Ishikawa (cell line): ENCODE results near the gene YIPF2.

ENCODE experiments used
- CEBPB ChIP-seq: IDR thresholded peaks from 2 replicates; pipeline ENCODE4 v1.6.1; 2012
- CREB1 ChIP-seq: IDR thresholded peaks from 2 replicates; pipeline ENCODE4 v1.6.1; 2012; ENCODE audit warnings: low read depth
- EGR1 ChIP-seq: IDR thresholded peaks from 2 replicates; pipeline ENCODE4 v1.6.1; 2012
- EP300 ChIP-seq: IDR thresholded peaks from 2 replicates; pipeline ENCODE4 v1.6.1; 2012; ENCODE audit warnings: borderline replicate concordance
- FOXM1 ChIP-seq: IDR thresholded peaks from 2 replicates; pipeline ENCODE4 v1.6.1; 2012; ENCODE audit warnings: low read depth, borderline replicate concordance
- NFIC ChIP-seq: IDR thresholded peaks from 2 replicates; pipeline ENCODE4 v1.6.1; 2012
- RAD21 ChIP-seq: IDR thresholded peaks from 2 replicates; pipeline ENCODE4 v1.6.1; 2012; ENCODE audit warnings: low read depth
- TAF1 ChIP-seq: IDR thresholded peaks from 2 replicates; pipeline ENCODE4 v1.6.1; 2012; ENCODE audit warnings: low read depth, mild to moderate bottlenecking
- TCF12 ChIP-seq: IDR thresholded peaks from 2 replicates; pipeline ENCODE4 v1.6.1; 2012; ENCODE audit warnings: low read depth
- TEAD4 ChIP-seq: IDR thresholded peaks from 2 replicates; pipeline ENCODE4 v1.6.1; 2012
- YY1 ChIP-seq: IDR thresholded peaks from 2 replicates; pipeline ENCODE4 v1.6.1; 2012; ENCODE audit warnings: low read depth
- ZBTB7A ChIP-seq: IDR thresholded peaks from 2 replicates; pipeline ENCODE4 v1.6.1; 2012; ENCODE audit warnings: low read depth
- TF ChIP-seq, protein P1 (sequence below): IDR thresholded peaks from 2 replicates; pipeline ENCODE4 v1.6.1; 2012
- TF ChIP-seq, protein P2 (sequence below): IDR thresholded peaks from 2 replicates; pipeline ENCODE4 v1.6.1; 2012
- TF ChIP-seq, protein P3 (sequence below): IDR thresholded peaks from 2 replicates; pipeline ENCODE4 v1.6.1; 2012; ENCODE audit warnings: low read depth, mild to moderate bottlenecking

YIPF2 gene

DNA sequence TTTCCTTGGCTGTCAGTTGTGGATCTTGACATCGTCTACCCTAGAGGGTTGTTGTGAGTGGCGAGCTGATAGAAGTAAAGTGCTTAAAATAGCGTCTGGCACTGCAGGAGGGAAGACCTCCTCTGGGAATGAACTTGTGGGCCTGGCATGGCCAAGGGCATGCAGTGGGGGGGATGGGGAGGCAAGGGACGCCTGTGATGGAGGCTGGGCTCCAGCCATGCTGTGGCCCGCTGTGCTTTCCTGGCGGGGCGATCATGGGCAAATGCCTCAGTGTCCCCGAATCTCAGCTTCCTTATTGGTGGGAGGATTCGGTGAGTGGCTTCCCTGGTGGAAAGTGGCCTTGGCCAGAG lies 46.4 kb downstream of the YIPF2 start:
- TF ChIP-seq EGR1: no peak
- TF ChIP-seq ZBTB7A: no peak
- TF ChIP-seq, protein P1, sequence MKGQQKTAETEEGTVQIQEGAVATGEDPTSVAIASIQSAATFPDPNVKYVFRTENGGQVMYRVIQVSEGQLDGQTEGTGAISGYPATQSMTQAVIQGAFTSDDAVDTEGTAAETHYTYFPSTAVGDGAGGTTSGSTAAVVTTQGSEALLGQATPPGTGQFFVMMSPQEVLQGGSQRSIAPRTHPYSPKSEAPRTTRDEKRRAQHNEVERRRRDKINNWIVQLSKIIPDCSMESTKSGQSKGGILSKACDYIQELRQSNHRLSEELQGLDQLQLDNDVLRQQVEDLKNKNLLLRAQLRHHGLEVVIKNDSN: no peak
- TF ChIP-seq FOXM1: no peak
- no peak for TF ChIP-seq TEAD4
- TF ChIP-seq, protein P2, sequence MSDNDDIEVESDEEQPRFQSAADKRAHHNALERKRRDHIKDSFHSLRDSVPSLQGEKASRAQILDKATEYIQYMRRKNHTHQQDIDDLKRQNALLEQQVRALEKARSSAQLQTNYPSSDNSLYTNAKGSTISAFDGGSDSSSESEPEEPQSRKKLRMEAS: no peak

DNA sequence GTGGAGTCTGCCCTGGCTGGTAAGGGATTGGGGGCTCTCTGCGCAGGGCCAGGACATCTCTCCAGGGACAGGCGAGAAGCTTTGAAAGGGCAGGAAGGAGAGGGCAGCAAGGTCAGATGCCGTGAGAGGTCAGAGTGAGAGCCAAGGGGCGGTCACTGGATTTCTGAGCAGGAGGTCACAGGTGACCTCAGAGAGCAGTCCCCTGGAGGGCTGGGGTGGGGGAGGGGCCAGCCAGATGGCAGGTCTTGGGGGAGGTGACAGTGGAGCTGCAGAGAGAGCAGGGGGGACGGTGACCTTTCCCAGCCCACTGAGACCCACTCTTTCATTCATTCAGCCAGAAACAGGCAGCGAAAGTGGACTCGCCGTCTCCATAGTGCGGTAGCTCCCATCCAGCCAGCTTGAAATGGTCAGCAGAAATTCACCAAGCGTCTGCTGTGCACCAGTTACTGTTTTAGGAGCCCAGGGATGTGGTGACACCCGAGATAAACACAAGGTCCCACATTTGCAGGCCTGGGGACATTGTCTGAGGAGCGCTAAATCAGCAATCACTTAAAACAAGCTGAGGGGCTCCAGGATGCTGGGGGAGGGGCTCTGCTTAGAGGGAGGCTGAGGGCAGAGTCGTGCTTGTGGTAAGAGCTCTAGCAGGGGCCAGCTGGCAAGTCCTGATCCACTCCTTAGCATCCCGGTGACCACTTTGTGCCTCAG lies 46.9 kb downstream of the YIPF2 start:
- TF ChIP-seq RAD21: no peak
- no peak for TF ChIP-seq EGR1
- TF ChIP-seq, protein P2: no peak
- no peak for TF ChIP-seq CEBPB

DNA sequence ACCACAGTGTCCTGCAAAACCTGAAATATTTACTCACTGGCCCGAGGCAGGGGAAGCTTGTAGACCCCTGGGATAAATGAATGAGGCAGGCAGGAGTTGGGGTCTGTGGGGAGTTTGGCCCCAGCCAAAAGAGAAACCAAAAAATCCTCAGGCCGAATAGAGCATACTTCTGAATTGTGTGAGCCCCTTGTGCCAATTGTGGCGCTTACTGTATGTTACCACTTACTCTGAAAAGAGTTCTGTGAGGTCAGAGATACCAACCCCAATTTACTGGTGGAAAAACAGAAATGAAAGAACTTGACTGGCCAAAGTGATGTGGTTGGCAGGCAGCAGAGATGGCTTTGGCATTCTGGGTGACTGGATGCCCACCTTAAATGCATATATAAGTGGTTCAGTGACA lies 50.2 kb downstream of the YIPF2 start:
- TF ChIP-seq, protein P1: no peak
- no peak for TF ChIP-seq CREB1
- TF ChIP-seq TEAD4: no peak
- TF ChIP-seq, protein P2: no peak
- TF ChIP-seq RAD21: no peak
- TF ChIP-seq, protein P3, sequence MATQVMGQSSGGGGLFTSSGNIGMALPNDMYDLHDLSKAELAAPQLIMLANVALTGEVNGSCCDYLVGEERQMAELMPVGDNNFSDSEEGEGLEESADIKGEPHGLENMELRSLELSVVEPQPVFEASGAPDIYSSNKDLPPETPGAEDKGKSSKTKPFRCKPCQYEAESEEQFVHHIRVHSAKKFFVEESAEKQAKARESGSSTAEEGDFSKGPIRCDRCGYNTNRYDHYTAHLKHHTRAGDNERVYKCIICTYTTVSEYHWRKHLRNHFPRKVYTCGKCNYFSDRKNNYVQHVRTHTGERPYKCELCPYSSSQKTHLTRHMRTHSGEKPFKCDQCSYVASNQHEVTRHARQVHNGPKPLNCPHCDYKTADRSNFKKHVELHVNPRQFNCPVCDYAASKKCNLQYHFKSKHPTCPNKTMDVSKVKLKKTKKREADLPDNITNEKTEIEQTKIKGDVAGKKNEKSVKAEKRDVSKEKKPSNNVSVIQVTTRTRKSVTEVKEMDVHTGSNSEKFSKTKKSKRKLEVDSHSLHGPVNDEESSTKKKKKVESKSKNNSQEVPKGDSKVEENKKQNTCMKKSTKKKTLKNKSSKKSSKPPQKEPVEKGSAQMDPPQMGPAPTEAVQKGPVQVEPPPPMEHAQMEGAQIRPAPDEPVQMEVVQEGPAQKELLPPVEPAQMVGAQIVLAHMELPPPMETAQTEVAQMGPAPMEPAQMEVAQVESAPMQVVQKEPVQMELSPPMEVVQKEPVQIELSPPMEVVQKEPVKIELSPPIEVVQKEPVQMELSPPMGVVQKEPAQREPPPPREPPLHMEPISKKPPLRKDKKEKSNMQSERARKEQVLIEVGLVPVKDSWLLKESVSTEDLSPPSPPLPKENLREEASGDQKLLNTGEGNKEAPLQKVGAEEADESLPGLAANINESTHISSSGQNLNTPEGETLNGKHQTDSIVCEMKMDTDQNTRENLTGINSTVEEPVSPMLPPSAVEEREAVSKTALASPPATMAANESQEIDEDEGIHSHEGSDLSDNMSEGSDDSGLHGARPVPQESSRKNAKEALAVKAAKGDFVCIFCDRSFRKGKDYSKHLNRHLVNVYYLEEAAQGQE: no peak
- TF ChIP-seq YY1: no peak
- TF ChIP-seq EP300: no peak
- no peak for TF ChIP-seq ZBTB7A
- TF ChIP-seq CEBPB: no peak
- no peak for TF ChIP-seq EGR1
- no peak for TF ChIP-seq TAF1
- TF ChIP-seq FOXM1: no peak
- TF ChIP-seq NFIC: no peak
- no peak for TF ChIP-seq TCF12

DNA sequence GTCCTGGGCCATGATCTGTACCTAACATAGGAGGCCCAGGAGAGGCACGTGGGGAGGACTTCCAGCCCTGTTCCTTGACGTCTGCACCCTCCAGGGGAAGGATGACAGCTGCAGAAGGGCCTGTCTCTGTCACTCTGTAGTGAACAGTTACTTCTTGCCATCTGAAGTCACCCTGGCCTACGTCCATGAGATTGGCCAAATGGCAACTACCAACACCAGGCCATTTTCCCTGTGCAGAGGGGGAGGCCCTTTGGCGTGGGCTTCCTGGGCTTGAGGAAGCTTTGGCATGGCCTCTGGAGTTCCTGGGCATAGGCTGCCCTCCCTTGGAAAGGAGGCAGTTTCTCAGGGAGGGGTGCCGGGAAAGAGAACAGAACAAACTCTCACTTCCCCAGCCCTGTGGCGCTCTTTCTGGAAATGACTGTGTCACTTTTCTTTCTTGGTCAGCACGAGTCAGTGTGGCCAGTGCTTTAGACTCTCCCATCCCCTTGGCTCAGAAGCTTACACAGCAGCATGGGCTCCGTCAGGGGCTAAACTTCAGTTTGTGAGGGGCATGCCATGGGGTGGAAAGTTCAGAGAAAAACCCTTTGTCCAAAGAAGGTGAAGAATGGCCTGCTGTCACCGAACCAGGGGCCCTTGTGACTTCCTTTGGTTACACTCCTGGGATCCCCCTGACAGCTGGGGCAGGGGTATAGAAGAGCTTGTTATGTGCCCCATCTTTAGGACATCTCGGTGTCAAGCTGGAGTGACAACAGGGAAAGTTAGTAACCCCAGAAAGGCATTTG lies 51.8 kb downstream of the YIPF2 start:
- TF ChIP-seq RAD21 (no peak), EGR1 (no peak), TEAD4 (no peak), TAF1 (no peak), CREB1 (no peak), CEBPB (no peak), NFIC (no peak), YY1 (no peak), ZBTB7A (no peak), TCF12 (no peak), FOXM1 (no peak), EP300 (no peak)
- TF ChIP-seq, protein P1: no peak
- TF ChIP-seq, protein P2: no peak
- TF ChIP-seq, protein P3: no peak

DNA sequence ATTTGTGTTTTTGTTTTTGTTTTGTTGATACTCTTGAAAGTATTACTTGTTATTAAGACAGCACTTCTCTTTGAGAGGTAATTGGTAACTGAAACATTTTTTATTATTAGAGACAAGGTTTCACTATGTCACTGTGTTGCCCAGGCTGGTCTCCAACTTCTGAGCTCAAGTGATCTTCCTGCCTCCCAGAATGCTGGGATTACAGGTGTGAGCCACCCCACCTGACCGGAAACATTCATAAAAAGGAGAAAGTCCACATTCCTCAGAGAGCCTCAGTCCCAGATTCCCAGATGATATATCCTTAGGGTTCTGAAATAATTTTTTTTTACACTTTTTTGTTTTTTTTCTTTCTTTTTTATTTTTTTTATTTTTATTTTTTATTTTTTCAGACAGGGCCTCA lies 54.4 kb downstream of the YIPF2 start:
- TF ChIP-seq TAF1 (no peak), TEAD4 (no peak), EGR1 (no peak), CREB1 (no peak), ZBTB7A (no peak)
- TF ChIP-seq, protein P2: no peak
